Measurements from ENCODE around the gene PDE11A. TPM values are rescaled to one million over a fixed set of nuclear protein-coding genes. Genes with fewer than 3 reads are reported as not detected.
A peak's percentile ranks its signal among the peaks of the same experiment; 100 is the strongest.
"Not testable (repeated sequence)": the region's sequence is repeated elsewhere in the genome, so short reads cannot be mapped to it uniquely, and the experiment has no call there.

The PDE11A gene
- total RNA-seq, 2 donors from 2014 or later, result 2.6 to 3.2 TPM

DNA sequence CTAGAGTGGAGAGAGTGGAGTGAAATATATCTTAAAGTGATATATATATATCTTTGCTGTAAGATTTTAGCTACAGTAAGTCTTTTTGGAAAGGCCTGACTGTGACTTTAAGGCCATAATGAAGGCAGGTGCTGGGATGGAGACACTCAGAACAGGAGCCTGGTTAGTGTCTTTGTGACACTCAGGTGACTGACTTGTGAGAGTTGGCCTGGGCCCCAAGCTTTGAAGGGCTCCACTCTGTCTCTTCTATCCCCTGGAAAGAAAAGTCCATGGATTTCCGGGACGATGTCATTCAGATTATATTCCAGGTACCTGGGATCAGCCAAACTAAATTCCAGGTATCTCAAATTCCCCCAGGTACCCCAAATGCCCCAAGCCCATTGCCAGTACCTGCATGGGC lies 276.6 kb downstream of the PDE11A start:
- H3K27ac ChIP-seq, result no peak overlapping the region
- no peaks in the 10 kb centered on the region for H3K36me3 ChIP-seq
- DNase-seq, result no peak
- no peaks in the 10 kb centered on the region for H3K4me1 ChIP-seq
- H3K27me3 ChIP-seq, result no peaks in the 10 kb centered on the region
- TF ChIP-seq, protein P1, sequence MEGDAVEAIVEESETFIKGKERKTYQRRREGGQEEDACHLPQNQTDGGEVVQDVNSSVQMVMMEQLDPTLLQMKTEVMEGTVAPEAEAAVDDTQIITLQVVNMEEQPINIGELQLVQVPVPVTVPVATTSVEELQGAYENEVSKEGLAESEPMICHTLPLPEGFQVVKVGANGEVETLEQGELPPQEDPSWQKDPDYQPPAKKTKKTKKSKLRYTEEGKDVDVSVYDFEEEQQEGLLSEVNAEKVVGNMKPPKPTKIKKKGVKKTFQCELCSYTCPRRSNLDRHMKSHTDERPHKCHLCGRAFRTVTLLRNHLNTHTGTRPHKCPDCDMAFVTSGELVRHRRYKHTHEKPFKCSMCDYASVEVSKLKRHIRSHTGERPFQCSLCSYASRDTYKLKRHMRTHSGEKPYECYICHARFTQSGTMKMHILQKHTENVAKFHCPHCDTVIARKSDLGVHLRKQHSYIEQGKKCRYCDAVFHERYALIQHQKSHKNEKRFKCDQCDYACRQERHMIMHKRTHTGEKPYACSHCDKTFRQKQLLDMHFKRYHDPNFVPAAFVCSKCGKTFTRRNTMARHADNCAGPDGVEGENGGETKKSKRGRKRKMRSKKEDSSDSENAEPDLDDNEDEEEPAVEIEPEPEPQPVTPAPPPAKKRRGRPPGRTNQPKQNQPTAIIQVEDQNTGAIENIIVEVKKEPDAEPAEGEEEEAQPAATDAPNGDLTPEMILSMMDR (IDR thresholded peaks at IDR 0.05), result no peak
- H3K9me3 ChIP-seq, result no peaks in the 10 kb centered on the region
- H3K4me3 ChIP-seq, result no peak overlapping the region
- H3K9ac ChIP-seq (ENCODE audit: low read depth in 2 of 2, low read length in 2 of 2), result no peak overlapping the region
- intact Hi-C loops (cut with DNase I), result no loop called here

DNA sequence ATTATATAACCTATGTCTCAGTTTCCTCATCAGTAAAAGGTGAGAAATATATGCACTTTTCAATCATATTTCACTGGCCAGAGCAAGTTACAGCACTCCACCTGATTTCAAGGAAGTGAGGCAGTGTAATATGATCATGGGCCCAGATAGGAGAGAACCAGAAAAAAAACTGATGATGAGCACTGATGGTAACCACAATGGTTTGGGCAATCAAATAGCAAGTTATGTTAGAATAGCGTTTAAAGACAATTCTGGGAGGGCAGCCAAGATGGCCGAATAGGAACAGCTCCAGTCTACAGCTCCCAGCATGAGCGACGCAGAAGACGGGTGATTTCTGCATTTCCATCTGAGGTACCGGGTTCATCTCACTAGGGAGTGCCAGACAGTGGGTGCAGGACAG lies 287.4 kb downstream of the PDE11A start:
- not testable (repeated sequence) for H3K27ac ChIP-seq

DNA sequence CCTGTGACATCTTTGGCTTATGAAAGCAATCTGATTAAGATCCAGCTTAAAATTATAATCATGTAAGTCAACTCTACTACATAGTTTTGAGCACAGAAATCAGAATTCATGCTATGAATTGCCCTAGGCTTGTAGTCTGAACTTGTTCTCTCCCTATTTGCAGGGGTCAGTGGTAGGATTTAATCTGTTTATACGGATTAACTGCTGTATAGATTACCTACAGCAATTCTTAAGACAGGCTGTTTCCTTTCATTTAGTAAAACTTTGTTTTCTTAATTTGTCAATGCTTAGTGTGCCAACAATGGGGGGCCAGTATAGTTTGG lies 287.9 kb downstream of the PDE11A start:
- Histone ChIP-seq H3K9me3 (no peaks in the 10 kb centered on the region), H3K27ac (peak overlapping the region; percentile 34), H3K4me1 (no peaks in the 10 kb centered on the region), H3K27me3 (no peaks in the 10 kb centered on the region), H3K9ac (ENCODE audit: low read depth in 2 of 2, low read length in 2 of 2) (no peak overlapping the region), H3K4me3 (no peak overlapping the region), H3K36me3 (no peaks in the 10 kb centered on the region)
- DNase-seq, result no peak
- TF ChIP-seq, protein P1 (IDR thresholded peaks at IDR 0.05), result no peak
- intact Hi-C loops (cut with DNase I), result no loop called here

More for the DNA sequence above, 287.4 kb downstream of the PDE11A start:
- H3K4me1 ChIP-seq; H3K9me3 ChIP-seq; H3K36me3 ChIP-seq; H3K27me3 ChIP-seq; H3K9ac ChIP-seq (ENCODE audit: low read depth in 2 of 2, low read length in 2 of 2); DNase-seq; H3K4me3 ChIP-seq; intact Hi-C loops (cut with DNase I): not testable (repeated sequence)

DNA sequence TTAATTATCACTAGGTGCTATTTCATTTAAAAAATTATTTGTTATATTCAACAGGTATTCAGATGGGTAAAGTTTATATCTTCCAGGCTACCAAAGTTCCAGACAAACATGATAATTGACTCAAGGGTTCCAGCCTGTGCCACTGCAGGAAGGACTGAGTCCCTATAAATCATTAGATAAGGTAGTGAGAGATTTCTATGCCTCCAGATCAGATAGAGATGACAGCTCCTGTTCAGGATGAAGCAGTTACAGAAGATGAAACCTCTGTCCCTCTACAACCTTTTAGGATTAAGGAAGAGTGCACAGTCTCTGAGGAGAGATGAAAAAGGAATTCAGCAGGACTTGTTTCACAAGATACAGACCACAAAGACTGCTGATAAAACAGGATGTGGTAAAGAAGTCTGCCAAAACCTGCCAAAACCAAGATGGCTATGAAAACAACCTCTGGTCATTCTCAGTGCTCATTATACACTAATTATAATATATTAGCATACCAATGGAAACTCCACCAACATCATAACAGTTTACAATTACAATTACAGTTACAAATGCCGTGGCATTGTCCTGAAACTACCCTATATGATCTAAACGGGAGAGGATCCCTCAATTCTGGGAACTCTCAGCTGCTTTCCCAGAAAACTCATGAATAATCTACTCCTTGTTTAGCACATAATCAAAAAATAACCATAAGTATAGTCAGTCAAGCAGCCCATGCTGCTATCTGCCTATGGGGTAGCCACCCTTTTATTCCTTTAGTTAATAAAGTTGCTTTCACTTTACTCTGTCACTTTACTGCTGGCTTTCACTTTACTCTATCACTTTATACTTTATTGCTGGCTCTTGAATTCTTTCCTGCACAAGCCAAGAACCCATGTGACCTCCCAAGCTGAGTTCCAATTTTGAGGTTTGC lies 288.5 kb downstream of the PDE11A start:
- intact Hi-C loops (cut with DNase I), result no loop called here
- H3K9me3 ChIP-seq, result no peaks in the 10 kb centered on the region
- TF ChIP-seq, protein P1 (IDR thresholded peaks at IDR 0.05), result no peak
- H3K27ac ChIP-seq, result peak overlapping the region; percentile 34
- no peak overlapping the region for H3K9ac ChIP-seq (ENCODE audit: low read depth in 2 of 2, low read length in 2 of 2)
- no peaks in the 10 kb centered on the region for H3K27me3 ChIP-seq
- no peaks in the 10 kb centered on the region for H3K36me3 ChIP-seq
- no peak for DNase-seq
- H3K4me3 ChIP-seq, result no peak overlapping the region
- H3K4me1 ChIP-seq, result no peaks in the 10 kb centered on the region

DNA sequence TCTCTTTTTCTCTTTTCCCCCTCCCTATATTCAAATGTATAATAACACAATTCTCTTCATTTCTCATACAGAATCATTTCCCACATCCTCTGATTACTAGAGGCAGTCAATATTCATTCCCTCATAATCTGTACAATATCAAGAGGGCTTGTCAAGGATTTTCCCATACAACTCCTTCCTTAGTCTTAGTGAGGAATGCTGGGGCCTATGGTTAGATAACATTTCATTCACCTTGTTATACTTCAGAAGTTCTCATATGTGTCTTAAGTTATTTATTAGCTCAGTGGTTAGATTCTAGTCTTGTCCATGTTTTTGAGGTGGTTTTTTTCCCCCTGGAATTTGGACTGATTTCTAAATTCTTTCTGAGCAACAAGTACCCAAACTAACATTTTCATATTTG lies 289.5 kb downstream of the PDE11A start:
- no peak overlapping the region for H3K27ac ChIP-seq
- H3K9ac ChIP-seq (ENCODE audit: low read depth in 2 of 2, low read length in 2 of 2), result no peak overlapping the region
- H3K4me3 ChIP-seq, result no peak overlapping the region
- DNase-seq, result no peak
- H3K27me3 ChIP-seq, result no peaks in the 10 kb centered on the region
- TF ChIP-seq, protein P1 (IDR thresholded peaks at IDR 0.05), result no peak
- H3K36me3 ChIP-seq, result no peaks in the 10 kb centered on the region
- intact Hi-C loops (cut with DNase I), result no loop called here
- no peaks in the 10 kb centered on the region for H3K9me3 ChIP-seq
- H3K4me1 ChIP-seq, result no peaks in the 10 kb centered on the region

DNA sequence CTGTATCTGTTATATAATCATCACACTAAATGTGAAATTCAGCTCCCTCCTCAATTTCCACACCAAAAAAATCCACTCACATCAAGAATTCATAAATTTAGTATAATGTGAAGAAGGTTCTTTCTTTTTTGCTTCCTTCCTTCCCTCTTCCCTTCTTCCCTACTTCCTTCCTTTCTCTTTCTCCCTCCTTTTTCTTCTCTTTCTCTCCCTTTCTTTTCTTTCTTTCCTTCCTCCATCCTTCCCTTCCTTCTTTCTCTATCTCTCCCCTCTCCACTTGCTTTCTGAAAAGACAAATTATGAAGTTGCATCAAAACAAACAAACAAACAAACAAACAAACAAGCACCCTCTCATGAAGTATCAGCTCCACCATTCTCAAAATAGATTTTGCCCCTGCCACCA lies 290.0 kb downstream of the PDE11A start:
- intact Hi-C loops (cut with DNase I), result no loop called here
- DNase-seq, result no peak
- TF ChIP-seq, protein P1 (IDR thresholded peaks at IDR 0.05), result no peak

More for the DNA sequence above, 290.0 kb downstream of the PDE11A start:
- Histone ChIP-seq H3K9me3 (no peaks in the 10 kb centered on the region), H3K4me3 (no peak overlapping the region), H3K27ac (no peak overlapping the region), H3K9ac (ENCODE audit: low read depth in 2 of 2, low read length in 2 of 2) (no peak overlapping the region), H3K27me3 (no peaks in the 10 kb centered on the region), H3K4me1 (no peaks in the 10 kb centered on the region), H3K36me3 (no peaks in the 10 kb centered on the region)
